GM18508 (cell line): ENCODE results near the gene PRKAR1B.

Experiments used
- ATAC-seq: cut with Tn5 transposase; IDR thresholded peaks from one replicate; pipeline ENCODE4 v1.9.1; 2021; ENCODE audit warnings: moderate number of reproducible peaks; ENCODE audit not compliant: insufficient read depth, unreplicated experiment

PRKAR1B gene

DNA sequence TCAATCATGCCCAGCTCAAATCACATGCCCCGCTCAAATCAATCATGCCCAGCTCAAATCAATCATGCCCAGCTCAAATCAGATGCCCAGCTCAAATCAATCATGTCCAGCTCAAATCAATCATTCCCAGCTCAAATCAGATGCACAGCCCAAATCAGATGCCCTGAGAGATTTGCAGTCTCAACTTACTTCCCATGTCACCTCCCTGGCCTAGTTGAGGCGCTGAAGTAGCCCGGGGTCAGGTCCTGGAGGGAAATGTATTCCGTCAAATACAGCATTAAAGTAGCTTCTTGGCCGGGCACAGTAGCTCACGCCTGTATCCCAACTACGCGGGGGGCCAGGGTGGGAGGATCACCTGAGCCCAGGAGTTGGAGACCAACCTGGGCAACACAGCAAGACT, 15.7 kb upstream of the PRKAR1B start:
- ATAC-seq = no peak

DNA sequence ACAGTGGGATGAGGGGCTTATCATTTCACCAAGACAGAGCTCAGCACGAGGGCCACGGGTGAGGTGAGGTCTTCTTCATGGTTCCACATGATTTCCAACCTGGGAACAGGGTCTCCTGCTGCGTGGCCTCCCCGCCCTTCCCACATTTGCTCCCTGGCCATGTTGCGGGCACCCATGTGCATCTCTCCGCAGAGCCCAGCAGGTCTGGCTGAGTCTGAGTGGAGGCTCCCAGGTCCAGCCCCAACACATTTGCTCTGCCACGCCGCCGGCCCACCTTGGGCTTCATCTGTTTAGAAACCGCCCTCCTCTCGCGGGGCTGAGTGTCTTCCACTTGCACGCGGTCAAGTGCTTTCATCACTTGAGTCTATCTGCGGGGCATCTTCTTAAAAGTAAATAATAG, 14.8 kb upstream of the PRKAR1B start:
- ATAC-seq = no peak

DNA sequence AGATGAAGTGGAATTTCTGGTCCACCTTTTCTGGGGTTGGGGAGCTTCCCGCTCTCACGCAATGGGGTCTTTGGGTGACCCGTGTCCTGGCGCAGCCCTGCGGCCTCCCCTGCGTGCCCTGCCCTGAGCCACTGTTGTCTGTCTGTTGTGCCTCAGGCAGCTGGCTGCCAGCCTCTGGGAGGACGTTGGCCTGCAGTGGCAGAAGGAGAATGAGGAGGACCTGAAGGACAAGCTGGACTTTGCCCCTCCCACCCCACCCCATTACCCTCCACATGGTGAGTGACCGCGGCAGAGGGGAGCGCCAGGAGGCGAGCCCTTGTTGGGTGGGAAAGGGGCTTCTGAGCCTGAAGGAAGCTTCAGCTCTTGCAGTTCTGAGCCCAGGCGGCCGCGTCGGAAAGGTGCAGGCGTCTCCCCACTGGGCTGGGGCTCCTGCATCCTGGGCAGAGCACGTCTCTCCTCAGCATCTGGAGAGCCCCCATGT, 14.2 kb upstream of the PRKAR1B start:
- ATAC-seq = no peak

DNA sequence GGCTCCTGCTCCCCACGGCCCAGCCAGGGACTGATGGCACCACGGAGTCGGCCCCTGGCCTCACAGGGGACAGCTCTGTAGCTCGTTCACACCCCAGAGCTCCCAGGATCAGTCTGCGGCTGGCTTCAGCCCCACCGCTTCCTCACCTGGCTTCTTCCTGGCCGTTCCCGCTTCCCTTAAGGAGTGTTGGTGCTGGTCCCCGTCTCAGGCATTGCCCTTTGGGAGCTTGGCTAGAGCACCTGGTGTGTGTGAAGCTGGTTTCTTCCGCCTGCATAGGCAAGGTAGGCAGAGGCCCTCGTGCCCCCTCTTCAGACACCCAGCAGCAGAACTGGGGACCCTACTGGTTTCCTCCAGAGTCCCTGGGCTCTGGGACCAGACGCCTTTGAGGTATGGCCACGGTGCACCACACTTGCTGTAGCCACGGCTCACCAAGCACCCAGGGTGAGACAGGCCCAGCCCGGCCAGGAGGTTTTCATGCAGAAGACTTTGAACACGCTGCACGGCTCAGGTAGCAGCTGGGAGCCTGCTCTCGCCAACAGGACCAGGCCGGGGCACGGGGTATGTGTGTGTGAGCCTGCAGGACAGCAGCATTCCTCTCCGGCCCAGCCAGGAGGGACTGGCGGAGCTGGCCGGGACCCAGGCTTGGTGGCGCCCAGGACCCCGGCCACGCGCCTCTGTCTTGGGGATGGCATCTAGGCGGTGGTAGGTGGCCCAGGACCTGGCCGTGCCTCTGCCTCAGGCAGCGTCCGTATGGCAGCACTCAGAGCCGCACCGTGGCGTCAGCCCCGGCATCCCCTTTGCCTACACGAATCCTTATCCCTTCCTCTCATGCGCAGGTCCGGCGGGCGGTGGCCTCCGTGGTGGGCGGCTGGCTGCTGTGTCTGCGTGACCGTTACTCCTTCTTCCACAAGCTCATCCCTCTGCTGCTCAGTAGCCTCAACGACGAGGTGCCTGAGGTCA, 13.2 kb upstream of the PRKAR1B start:
- no peak for ATAC-seq

DNA sequence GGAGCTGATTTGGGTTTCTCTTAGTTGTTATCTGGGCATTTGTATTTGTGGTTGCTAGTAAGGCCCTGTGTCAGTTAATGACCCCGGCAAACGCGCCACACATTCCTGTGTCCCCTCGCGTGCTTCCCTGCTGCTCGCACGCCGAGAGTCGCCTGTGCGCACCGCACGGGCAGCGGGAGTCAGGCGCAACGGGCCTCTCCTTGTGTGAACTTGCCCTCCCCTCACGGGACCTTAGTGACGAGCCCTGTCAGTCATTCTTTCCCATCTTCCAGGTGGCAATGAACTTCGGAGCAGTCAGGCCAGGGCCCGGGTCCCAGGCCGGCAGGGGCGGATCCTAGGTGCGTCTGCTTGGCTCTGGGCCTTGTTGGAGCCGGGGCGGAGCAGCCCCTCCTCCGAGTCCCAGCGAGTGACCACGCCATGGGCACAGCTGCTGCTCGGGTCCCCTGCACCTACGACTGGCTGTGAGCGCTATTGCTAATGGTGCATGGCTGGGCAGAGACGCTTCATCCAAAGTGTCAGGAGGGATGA, 12.4 kb upstream of the PRKAR1B start:
- no peak for ATAC-seq

DNA sequence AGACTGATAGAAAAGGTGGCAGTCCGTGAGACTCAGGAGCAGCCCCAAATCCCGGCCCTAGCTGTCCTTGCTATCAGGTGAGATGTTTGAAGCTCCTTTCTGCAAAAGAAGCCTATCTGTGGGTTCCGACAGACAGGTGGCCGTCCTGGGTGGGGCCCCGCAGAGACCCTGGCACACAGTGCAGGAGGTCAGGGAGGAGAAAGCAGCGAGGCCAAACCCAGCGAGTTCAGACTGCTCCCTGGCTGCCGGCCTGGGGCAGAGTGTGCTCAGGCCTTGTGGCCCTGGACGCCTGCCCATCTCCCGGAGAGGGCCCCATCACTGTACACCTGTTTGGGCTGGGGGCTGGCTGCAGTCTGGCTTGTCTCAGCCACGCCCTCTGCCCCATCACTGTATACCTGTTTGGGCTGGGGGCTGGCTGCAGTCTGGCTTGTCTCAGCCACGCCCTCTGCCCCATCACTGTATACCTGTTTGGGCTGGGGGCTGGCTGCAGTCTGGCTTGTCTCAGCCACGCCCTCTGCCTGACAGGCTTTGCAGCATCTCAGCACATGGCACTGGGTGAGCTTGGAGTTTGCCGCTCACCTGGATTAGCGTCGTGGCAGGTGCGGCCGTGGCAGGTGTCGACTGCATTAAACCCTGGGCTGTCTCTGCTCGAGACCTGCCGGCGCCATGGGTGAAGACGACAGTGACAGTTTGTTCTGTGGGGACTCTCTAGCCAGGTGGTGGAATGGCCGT, 11.8 kb upstream of the PRKAR1B start:
- ATAC-seq = no peak

DNA sequence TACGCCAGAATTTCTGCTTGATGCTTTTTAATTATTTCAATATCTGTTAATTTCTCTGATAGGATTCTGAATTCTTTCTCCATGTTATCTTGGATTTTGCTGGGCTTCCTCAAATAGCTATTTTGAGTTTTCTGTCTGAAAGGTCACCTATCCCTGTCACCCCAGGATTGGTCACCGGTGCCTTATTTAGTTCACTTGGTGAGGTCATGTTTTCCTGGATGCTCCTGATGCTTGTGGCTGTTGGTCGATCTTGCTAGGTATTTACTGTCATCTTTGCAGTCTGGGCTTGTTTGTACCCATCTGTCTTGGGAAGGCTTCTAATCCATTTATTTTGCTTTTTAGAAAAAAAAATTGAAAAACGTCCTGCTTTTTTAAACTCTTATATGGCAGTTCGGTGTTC, 11.2 kb upstream of the PRKAR1B start:
- ATAC-seq = no peak

DNA sequence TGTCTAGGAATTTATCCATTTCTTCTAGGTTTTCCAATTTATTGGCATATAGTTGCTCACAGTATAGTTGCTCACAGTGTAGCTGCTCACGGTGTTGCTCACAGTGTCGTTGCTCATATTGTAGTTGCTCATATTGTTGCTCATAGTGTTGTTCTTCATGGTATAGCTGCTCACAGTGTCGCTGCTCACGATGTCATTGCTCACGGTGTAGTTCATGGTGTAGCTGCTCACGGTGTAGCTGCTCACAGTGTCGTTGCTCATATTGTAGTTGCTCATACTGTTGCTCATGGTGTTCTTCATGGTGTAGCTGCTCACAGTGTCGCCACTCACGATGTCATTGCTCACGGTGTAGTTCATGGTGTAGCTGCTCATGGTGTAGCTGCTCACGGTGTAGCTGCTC, 7.7 kb upstream of the PRKAR1B start:
- no peak for ATAC-seq

DNA sequence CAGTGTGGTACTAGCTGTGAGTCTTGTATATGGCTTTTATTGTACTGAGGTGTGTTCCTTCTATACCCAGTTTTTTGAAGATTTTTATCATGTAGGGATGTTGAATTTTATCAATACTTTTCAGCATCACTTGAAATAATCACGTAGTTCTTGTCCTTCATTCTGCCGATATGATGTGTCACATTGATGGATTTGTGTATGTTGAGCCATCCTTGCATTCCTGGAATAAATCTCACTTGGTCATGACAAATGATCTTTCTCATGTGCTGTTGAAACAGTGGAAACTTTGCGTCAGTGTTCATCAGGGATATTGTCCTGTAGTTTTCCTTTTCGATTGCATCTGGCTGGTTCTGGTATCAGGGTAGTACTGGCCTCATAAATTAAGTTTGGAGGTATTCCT, 7.1 kb upstream of the PRKAR1B start:
- no peak for ATAC-seq

DNA sequence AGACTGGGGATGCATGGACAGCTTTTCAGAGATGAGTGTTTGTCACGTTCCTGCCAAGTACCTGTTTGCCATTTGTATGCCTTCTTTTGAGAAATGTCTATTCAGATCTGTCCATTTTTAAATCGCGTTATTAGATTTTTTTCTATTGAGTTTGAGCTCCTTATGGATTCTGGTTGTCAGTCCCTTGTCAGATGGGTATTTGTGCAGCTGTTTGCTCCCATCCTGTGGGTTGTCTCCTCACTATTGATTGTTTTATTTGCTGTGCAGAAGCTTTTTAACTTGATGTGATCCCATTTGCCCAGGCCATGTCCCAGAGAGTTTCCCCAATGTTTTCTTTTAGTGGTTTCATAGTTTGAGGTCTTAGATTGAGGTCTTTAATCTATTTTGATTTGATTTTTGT, 5.5 kb upstream of the PRKAR1B start:
- no peak for ATAC-seq

DNA sequence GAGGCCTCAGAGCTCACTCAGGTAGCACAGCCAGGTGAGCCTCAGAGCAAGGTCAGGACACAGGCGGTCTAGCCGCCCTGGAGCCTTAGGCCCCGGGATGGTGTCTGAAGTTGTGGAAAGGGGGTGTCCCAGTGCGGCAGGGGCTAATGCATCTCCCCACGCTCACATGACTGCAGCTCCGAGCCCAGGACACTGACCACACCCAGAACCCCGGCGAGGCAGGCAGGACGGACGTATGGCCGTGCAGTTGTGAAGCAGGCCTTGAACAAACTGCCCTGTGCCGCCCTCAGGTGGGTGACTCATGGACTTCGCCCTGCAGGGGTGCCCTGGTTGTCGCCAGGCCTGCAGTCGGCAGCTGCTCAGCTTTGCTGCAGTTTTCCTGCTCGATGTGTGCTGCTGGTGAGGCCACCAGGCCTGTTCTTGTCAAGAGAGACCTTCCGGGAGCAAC, 5.0 kb upstream of the PRKAR1B start:
- ATAC-seq = no peak

DNA sequence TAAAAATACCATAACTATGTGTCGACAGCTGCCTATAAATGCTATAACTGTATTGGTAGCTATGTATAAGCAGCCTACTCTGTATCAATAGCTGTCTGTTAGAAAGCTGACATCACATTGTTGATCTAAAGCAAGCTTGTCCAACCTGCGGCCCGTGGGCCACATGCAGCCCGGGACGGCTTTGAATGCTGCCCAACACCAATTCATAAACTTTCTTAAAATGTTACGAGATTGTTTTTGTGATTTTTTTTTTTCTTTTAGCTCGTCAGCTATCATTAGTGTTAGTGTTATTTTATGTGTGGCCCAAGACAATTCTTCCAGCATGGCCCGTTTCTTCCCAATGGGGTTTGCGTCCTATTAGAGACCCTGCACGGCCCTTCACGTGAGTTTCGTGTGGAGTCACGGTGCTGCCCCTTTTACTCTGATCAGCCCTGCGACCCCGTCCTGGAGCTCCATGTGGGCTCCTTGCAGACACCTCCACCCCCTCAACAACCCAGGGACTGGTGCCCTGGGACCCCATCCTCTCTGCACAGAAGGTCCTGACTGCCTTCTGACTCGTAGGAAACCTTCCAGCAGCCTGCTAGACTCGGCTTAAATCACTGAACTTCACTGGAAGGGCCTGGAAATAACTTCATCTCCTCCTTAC, 4.5 kb upstream of the PRKAR1B start:
- ATAC-seq = no peak

DNA sequence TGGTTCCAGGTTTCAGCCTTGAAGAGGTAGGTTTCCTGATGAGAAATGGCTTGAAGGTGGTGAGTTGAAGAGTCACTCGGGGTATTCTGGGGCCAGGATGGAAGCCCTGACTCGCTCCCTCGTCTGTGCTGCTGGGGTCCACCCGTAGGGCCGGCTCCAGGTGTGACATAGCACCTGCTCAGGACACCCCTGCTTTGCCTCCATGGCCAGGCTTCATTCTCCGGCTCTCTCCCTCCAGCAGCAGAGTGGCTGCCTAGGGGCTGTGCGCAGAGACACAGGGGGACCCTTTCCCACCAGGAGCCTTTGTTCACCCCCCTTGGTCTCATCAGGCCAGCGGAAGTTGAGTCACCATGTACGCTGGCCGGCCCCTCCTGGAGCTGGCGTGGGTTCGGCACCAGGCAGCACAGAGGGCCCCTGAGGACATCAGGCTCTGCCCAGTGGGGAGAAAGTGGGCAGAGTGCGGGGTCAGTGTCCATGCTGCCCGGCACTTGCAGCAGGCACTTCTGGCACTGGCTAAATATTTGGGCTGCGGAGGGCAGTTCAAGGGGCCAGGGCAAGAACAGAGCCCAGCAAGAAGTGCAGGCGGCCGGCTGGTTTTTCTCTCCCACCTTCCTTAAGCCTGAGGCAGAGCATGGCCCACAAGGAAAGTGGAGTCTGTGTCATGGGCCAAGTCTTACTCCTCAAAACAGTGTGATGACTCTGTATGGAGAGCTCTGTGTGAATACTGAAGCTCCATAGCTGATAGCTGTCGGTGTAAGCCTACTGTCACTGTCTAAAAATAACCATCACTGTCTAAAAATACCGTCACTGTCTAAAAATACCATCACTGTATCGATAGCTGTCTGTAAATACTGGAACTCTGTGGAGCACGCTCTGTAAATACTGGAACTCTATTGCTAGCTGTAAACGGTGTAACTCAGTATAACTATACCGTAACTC, 3.7 kb upstream of the PRKAR1B start:
- ATAC-seq = no peak

DNA sequence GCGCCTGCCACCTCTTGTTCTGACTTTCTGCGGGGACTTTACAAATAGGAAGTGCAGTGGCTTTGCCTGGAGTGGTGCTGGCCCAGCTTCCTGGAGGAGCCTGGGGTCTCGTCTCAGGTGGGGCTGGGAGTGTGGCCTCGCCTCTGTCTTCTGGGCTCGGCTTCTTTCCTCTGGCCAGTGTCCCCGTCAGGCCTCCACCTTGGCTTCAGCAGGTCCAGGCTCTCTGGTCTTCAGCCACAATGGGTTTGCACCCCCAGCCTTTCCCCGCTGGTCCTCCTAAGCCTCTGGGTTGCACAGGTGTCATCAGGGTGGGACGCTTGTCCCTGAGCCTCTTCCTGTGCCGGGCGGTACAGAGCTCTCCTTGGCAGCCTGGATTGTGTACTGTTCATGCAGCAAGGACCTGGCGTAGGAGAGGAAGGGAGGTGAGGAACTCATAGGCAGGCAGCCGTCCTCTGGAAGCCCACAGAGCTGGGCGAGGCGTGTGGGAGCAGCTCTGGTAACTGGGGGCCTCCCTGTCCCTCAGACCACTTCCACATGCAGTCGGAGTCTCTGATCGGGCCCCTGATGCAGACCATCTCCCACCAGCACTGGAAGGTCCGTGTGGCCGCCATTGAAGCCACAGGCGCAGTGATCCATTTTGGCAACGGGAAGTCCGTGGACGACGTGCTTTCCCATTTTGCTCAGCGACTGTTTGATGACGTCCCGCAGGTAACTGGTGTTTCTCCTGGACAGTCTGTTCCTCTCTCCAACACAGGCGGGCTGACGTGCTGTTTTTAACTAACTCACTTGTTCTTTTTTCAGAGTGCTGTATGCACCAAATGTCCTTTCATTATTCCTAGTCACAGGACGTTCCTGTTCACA, 2.3 kb upstream of the PRKAR1B start:
- no peak for ATAC-seq

DNA sequence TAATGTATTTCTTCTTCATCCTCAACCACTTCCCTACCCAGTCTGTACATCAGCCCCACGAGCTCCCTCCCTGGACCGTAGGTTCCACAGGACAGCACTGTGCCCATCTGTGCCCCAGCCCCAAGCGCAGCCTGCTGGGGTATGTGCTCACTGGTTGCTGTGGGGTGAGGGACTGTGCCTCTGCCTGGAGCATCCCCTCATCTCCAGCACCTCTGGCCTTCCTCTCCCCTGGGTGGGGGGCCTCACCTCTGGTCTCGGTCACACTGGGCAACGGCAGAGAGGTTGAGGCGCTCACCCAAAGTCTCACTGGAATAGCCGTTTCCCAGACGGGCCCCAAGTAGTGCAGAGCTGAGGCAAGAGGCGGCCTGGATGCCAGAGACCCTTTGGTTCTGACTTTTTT, 1.5 kb upstream of the PRKAR1B start:
- no peak for ATAC-seq

DNA sequence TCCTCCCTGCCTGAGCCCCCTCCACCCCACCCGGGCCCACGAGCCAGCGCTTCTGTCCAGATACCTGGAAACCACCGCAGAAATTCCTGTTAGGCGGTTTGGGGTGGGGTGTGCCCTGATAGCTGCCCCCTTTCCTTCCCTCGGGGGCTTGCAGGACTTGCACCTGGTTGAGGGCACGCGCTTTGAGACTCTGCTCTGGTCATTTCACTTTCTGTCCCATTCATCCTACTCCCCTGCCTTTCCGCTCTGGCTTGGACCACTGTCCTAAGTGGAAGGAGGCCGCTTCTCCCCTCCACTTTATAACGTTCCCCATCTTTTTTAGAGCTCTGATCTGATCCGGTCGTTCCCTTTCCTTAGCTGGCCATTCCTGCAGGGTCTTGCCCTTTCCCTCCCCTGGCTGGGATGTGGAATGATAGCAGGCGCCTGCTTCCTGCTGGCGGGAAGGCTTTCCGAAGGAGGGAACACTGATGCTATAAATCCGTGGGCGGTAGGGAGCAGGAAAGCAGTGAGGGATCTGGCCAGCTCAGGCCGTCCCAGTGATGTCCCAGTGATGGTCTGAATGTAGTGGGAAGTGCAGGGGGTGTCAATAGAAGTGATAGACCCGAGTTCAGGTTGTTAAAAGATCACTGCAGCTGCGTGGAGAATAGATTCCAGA, 852 bp upstream of the PRKAR1B start:
- ATAC-seq = no peak

DNA sequence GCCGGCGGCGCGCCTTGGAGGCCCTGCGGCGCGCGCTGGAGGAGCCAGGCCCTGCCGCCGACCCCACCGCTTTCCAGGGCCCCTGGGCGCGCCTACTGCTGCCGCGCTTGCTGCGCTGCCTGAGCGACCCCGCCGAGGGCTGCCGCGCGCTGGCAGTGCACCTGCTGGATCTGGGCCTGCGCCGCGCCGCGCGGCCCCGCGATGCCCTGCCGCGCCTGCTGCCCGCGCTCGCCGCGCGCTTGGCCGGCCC, 302 bp downstream of the PRKAR1B start:
- ATAC-seq = no peak

DNA sequence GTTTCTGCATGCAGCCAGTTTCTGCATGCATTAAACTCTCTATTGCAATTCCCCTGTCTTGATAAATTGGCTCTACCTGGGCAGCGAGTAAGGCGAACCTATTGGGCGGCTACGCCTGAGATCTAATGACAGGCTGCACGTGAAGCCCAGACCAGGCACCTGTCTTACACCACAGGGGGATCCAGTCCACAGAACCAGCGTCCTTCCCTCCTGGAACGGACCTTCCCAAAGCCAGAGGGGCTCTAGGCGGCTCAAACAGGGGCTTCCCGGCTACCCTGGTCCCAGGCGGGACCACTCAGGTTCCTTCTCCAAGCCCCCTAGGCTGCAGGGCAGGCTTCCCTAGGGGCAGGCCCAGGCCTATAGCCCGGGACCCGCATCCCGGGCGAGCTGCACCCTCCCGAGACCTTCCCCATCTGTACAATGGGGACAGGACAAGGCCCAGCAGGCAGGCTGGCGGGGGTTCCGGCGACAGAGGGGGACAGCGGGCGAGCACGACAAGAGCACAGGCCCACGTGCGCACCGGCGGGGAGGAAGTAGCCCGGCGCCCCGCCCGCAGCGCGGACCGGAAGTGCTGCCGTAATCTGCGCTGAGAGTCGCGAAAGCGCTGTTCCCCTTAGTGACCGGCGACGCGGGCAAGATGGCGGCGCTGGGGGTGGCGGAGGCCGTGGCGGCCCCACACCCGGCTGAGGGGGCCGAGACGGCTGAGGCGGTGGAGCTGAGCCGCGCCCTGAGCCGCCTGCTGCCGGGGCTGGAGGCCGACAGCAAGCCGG, 812 bp downstream of the PRKAR1B start, which contains the start of gene DNAAF5:
DNAAF5 (plus strand) TSS at position 616 of the 770 bp plus-strand sequence; CDS start at position 638, 22 bp downstream.
- peak; percentile 63 for ATAC-seq
